ENCODE measurements around the gene DBH.

Gene DBH

DNA sequence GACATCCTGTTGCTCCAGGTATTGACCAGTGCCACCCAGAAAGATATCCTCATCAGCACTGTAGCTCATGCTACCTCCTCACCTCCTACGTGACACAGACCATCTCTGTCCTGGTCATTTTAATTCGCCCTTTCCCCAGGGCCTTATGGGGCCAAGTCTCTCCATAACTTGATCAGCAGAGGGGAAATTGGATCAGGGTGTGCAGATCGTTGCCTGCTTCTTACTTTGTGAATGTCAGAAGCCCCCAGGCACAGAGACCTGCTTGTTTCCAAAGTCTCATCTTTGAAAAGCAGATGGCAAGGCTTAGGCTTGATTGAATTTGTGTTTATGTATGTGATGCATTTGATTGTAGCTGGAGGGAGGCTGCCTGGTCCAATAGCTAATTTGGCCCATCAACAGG, 8.8 kb upstream of the DBH start:
- Histone ChIP-seq H3K27ac (ENCODE audit: low read depth, low read length) (no peak overlapping the region), H3K36me3 (ENCODE audit: control insufficient read depth, insufficient read depth, low read length) (no peaks in the 10 kb centered on the region), H3K4me1 (ENCODE audit: control insufficient read depth, insufficient read depth, low read length) (no peaks in the 10 kb centered on the region), H3K4me3 (ENCODE audit: low read depth, low read length) (no peak overlapping the region), H3K27me3 (ENCODE audit: control insufficient read depth, insufficient read depth, low read length) (no peaks in the 10 kb centered on the region), H3K9ac (ENCODE audit: low read depth, low read length) (no peak overlapping the region), H3K9me3 (ENCODE audit: control insufficient read depth, insufficient read depth, low read length) (0 out of 2 replicates have a peak, but pooled peaks cover 5% of the 10 kb centered on the region)

DNA sequence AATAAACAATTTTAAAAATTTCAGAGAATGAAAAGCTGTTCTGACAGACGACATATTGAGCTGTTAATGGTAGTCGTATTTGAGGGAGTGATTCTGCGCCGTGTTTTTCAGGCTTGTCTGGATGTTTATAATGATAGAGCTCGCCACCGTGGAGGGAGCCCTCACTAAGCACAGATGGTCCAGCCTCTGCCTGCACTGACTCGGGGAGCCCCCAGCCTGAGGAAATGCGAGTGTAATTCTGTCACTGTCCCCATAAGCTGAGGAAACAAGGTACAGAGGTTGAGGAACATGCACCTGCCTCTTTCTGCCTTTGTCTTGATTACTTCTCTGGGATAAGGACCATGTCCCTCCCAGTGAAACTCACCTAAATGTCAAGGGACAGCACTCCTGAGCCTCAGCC, 7.4 kb upstream of the DBH start:
- H3K4me1 ChIP-seq (ENCODE audit: control insufficient read depth, insufficient read depth, low read length), result peaks cover 6% of the 10 kb centered on the region; the same call in 1 of the 2 replicates
- H3K9ac ChIP-seq (ENCODE audit: low read depth, low read length), result no peak overlapping the region
- H3K27me3 ChIP-seq (ENCODE audit: control insufficient read depth, insufficient read depth, low read length), result no peaks in the 10 kb centered on the region
- H3K27ac ChIP-seq (ENCODE audit: low read depth, low read length), result no peak overlapping the region
- H3K36me3 ChIP-seq (ENCODE audit: control insufficient read depth, insufficient read depth, low read length), result no peaks in the 10 kb centered on the region
- no peak overlapping the region for H3K4me3 ChIP-seq (ENCODE audit: low read depth, low read length)
- 0 out of 2 replicates have a peak, but pooled peaks cover 5% of the 10 kb centered on the region for H3K9me3 ChIP-seq (ENCODE audit: control insufficient read depth, insufficient read depth, low read length)

DNA sequence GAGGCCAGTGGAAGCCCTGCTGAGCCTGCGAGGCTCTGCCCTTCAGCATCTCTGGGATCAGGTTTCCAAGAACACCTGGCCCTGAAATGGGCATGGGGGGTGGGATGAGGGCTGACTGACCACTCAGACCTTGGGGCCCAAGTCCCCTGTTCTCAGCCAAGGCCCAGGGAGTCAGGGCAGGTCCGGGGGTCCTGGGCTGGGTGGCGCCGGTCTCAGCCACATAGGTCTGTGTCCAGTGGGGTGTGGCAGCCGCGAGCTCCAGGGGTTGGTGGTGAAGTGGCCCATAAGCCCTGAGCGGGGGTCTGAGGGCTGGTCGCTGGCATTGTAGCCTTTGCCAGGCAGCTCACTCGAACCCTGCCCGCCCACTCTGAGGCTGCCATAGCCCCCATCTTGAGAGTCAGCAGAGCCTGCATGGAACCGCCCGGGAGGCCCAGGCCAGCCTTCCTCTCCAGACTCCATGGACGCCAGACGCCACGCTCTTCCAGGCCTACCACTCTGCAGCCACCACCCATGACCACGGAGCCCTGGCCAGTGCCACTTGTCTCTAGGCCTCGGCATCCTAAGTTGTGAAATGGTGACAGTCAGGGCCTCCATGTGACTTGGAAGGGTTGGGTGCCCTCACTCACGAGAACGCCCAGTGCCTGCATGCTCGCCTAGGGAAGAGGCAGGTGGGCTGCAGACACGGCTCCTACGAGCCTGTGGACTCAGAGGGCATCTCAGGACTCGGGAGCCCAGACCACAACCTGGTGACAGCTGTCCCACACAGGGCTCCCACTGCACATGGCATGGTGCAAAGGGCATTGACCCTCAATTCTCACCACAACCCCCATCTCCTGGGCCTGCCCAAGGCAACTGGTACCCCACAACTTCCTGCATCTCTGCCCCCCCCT, 6.7 kb upstream of the DBH start:
- no peaks in the 10 kb centered on the region for H3K36me3 ChIP-seq (ENCODE audit: control insufficient read depth, insufficient read depth, low read length)
- H3K9ac ChIP-seq (ENCODE audit: low read depth, low read length), result no peak overlapping the region
- no peaks in the 10 kb centered on the region for H3K9me3 ChIP-seq (ENCODE audit: control insufficient read depth, insufficient read depth, low read length)
- no peak overlapping the region for H3K27ac ChIP-seq (ENCODE audit: low read depth, low read length)
- no peak overlapping the region for H3K4me3 ChIP-seq (ENCODE audit: low read depth, low read length)
- H3K4me1 ChIP-seq (ENCODE audit: control insufficient read depth, insufficient read depth, low read length), result peaks cover 12% of the 10 kb centered on the region; the same call in 1 of the 2 replicates
- no peaks in the 10 kb centered on the region for H3K27me3 ChIP-seq (ENCODE audit: control insufficient read depth, insufficient read depth, low read length)

DNA sequence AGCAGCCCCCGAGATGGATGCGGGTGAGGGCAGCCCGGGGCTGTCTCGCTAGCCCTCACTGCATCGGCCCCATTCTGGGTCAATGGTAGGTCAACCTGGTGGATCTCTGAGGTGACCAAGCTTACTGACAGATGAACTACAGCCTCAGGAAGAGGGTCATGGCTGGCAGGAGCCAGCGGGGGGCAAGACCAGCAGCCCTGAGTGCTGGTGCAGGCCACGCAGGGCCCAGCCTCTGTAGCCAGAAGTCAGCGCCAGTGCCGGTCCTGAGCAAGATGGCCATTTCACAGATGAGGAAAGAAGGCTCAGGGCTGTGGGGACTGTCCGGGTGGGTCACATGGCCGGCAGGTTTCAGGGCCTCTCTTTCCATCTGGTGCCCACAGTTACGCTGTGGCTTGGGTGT, 5.1 kb upstream of the DBH start:
- H3K36me3 ChIP-seq (ENCODE audit: control insufficient read depth, insufficient read depth, low read length), result no peaks in the 10 kb centered on the region
- H3K9ac ChIP-seq (ENCODE audit: low read depth, low read length), result no peak overlapping the region
- H3K27ac ChIP-seq (ENCODE audit: low read depth, low read length), result no peak overlapping the region
- H3K4me3 ChIP-seq (ENCODE audit: low read depth, low read length), result no peak overlapping the region
- no peaks in the 10 kb centered on the region for H3K27me3 ChIP-seq (ENCODE audit: control insufficient read depth, insufficient read depth, low read length)
- H3K4me1 ChIP-seq (ENCODE audit: control insufficient read depth, insufficient read depth, low read length), result peaks cover 12% of the 10 kb centered on the region; the same call in 1 of the 2 replicates
- no peaks in the 10 kb centered on the region for H3K9me3 ChIP-seq (ENCODE audit: control insufficient read depth, insufficient read depth, low read length)

GRCh38 chr9:133632806-133633680, 3.1 kb upstream of the DBH start:
- Histone ChIP-seq H3K27ac (ENCODE audit: low read depth, low read length) (no peak overlapping the region), H3K9me3 (ENCODE audit: control insufficient read depth, insufficient read depth, low read length) (no peaks in the 10 kb centered on the region), H3K4me3 (ENCODE audit: low read depth, low read length) (no peak overlapping the region), H3K27me3 (ENCODE audit: control insufficient read depth, insufficient read depth, low read length) (no peaks in the 10 kb centered on the region), H3K4me1 (ENCODE audit: control insufficient read depth, insufficient read depth, low read length) (peaks cover 20% of the 10 kb centered on the region), H3K36me3 (ENCODE audit: control insufficient read depth, insufficient read depth, low read length) (no peaks in the 10 kb centered on the region), H3K9ac (ENCODE audit: low read depth, low read length) (no peak overlapping the region)

- Histone ChIP-seq H3K36me3 (ENCODE audit: control insufficient read depth, insufficient read depth, low read length) (no peaks in the 10 kb centered on the region), H3K4me1 (ENCODE audit: control insufficient read depth, insufficient read depth, low read length) (peaks cover 24% of the 10 kb centered on the region)
Measured at GRCh38 chr9:133633681-133634080, 2.5 kb upstream of the DBH start.

GRCh38 chr9:133634081-133634691, 2.0 kb upstream of the DBH start:
- H3K4me3 ChIP-seq (ENCODE audit: low read depth, low read length), result no peak overlapping the region
- H3K9ac ChIP-seq (ENCODE audit: low read depth, low read length), result no peak overlapping the region
- H3K27me3 ChIP-seq (ENCODE audit: control insufficient read depth, insufficient read depth, low read length), result no peaks in the 10 kb centered on the region
- no peaks in the 10 kb centered on the region for H3K36me3 ChIP-seq (ENCODE audit: control insufficient read depth, insufficient read depth, low read length)
- H3K4me1 ChIP-seq (ENCODE audit: control insufficient read depth, insufficient read depth, low read length), result peaks cover 24% of the 10 kb centered on the region
- H3K27ac ChIP-seq (ENCODE audit: low read depth, low read length), result no peak overlapping the region
- no peaks in the 10 kb centered on the region for H3K9me3 ChIP-seq (ENCODE audit: control insufficient read depth, insufficient read depth, low read length)

More at GRCh38 chr9:133633681-133634080, 2.5 kb upstream of the DBH start:
- H3K9me3 ChIP-seq (ENCODE audit: control insufficient read depth, insufficient read depth, low read length), result no peaks in the 10 kb centered on the region
- H3K27ac ChIP-seq (ENCODE audit: low read depth, low read length), result no peak overlapping the region
- H3K4me3 ChIP-seq (ENCODE audit: low read depth, low read length), result no peak overlapping the region
- H3K27me3 ChIP-seq (ENCODE audit: control insufficient read depth, insufficient read depth, low read length), result no peaks in the 10 kb centered on the region
- no peak overlapping the region for H3K9ac ChIP-seq (ENCODE audit: low read depth, low read length)

GRCh38 chr9:133635098-133635497, 1.1 kb upstream of the DBH start:
- Histone ChIP-seq H3K27me3 (ENCODE audit: control insufficient read depth, insufficient read depth, low read length) (no peaks in the 10 kb centered on the region), H3K4me1 (ENCODE audit: control insufficient read depth, insufficient read depth, low read length) (peaks cover 24% of the 10 kb centered on the region), H3K27ac (ENCODE audit: low read depth, low read length) (no peak overlapping the region), H3K9me3 (ENCODE audit: control insufficient read depth, insufficient read depth, low read length) (no peaks in the 10 kb centered on the region), H3K4me3 (ENCODE audit: low read depth, low read length) (no peak overlapping the region), H3K36me3 (ENCODE audit: control insufficient read depth, insufficient read depth, low read length) (no peaks in the 10 kb centered on the region), H3K9ac (ENCODE audit: low read depth, low read length) (no peak overlapping the region)

GRCh38 chr9:133636902-133637301, 739 bp downstream of the DBH start:
- Histone ChIP-seq H3K27me3 (ENCODE audit: control insufficient read depth, insufficient read depth, low read length) (no peaks in the 10 kb centered on the region), H3K36me3 (ENCODE audit: control insufficient read depth, insufficient read depth, low read length) (no peaks in the 10 kb centered on the region), H3K9ac (ENCODE audit: low read depth, low read length) (no peak overlapping the region), H3K4me1 (ENCODE audit: control insufficient read depth, insufficient read depth, low read length) (peaks cover 24% of the 10 kb centered on the region), H3K27ac (ENCODE audit: low read depth, low read length) (no peak overlapping the region), H3K4me3 (ENCODE audit: low read depth, low read length) (no peak overlapping the region), H3K9me3 (ENCODE audit: control insufficient read depth, insufficient read depth, low read length) (no peaks in the 10 kb centered on the region)

DNA sequence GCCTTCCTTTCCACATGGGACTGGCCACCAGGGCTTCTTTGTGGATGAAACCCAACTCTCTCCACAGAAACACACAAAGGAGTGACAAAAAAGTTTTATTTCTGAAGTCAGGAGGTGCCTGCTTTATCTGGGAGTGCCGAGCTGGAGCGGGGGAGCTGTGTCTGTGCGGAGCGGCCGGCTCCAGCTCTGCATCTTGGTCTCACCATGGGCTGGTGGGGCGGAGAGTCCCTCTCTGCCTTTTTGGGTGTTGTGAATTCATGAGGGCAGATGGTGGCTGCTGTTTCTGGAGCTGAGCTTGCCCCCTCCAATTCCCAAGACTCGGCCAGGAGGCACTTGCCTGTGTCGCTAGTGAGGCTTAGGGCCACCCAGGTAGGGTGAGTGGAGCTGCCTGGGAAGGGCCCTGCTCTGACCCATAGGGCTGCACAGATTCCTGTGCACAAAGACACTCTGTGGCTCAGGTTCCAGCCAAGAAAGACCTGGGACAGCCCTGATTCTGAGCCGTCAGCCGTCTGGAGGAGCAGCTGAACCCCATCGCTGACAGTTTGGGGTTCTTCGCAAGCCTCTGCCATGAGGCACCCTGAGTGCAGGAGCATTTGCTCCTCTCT, 1.4 kb downstream of the DBH start:
- H3K4me3 ChIP-seq (ENCODE audit: low read depth, low read length), result no peak overlapping the region
- H3K4me1 ChIP-seq (ENCODE audit: control insufficient read depth, insufficient read depth, low read length), result peaks cover 24% of the 10 kb centered on the region
- H3K9me3 ChIP-seq (ENCODE audit: control insufficient read depth, insufficient read depth, low read length), result no peaks in the 10 kb centered on the region
- H3K36me3 ChIP-seq (ENCODE audit: control insufficient read depth, insufficient read depth, low read length), result no peaks in the 10 kb centered on the region
- 0 out of 2 replicates have a peak overlapping the region, but pooled peaks have one; percentile 6 for H3K9ac ChIP-seq (ENCODE audit: low read depth, low read length)
- no peak overlapping the region for H3K27ac ChIP-seq (ENCODE audit: low read depth, low read length)
- no peaks in the 10 kb centered on the region for H3K27me3 ChIP-seq (ENCODE audit: control insufficient read depth, insufficient read depth, low read length)

Data from HUES48 (cell line).